Stimulated activated CD4-positive, alpha-beta T cell treated with anti-CD3 and anti-CD28 coated beads, Interleukin-2, amount 100 ng/mL, for 48 hours (primary cell): Measurements from ENCODE around the gene GOLGA6L9.
"Not testable (repeated sequence)": the region's sequence is repeated elsewhere in the genome, so short reads cannot be mapped to it uniquely, and the experiment has no call there.

Experiments
- DNase-seq, 2 donors: peaks; one replicate each; pipeline ENCODE4 v3.0.0-alpha.2; 2020

The GOLGA6L9 gene, protein sequence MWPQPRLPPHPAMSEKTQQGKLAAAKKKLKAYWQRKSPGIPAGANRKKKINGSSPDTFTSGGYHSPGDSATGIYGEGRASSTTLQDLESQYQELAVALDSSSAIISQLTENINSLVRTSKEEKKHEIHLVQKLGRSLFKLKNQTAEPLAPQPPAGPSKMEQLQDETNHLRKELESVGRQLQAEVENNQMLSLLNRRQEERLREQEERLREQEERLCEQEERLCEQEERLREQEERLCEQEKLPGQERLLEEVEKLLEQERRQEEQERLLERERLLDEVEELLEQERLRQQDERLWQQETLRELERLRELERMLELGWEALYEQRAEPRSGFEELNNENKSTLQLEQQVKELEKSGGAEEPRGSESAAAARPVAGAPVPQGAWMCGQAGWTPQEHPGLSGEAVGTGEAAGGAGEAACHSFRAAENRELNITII

DNA sequence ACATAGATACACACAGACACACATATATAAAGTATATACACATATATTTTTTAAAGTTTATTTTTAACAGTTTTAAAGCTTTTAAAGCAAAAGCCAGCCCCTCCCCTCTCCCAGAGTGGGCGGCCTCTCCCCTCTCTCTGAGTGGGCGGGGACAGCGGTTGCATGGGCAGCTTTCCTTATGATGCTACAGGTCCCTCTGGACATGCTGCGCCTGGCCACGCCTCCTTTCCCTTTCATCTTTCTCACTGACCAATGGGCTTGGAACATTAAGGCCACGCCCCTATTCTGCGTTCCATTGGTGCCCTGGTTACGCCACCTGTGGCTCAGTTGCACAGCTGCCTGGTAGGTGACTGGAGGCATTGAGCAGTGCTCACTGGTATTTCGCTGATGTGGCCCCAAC, at the start of gene GOLGA6L9:
GOLGA6L9 (plus strand) TSS at position 124 of the 400 bp plus-strand sequence; CDS start at position 388, 264 bp downstream.
- DNase-seq = not testable (repeated sequence)

DNA sequence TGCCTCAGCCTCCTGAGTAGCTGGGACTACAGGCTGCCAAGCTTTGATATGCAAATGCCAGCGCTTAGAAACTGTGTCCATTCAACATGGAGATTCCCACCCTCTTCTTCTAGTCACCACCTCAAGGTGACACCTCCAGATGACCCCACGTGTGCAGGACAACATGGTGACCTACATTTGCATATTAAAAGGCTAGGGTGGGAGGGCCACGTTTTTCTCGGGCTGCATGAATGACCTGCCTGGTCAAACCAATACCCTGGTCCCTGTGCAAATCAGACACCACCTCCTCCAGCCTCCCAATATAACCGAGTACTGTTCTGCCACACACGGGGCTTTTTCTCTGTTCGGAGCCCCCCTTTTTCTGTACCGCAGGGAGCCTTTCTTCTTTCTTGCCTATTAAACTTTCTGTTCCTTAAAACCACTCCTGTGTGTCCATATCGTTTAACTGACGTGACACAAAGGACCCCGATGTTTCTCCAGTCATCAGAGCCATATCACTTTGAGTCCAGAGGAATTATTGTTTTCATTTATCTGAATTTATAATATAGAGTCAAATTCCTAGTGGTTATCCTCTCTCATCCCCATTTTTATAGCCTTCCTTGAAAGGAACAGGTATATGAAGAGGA, 48.2 kb upstream of the GOLGA6L9 start:
- DNase-seq = not testable (repeated sequence)

DNA sequence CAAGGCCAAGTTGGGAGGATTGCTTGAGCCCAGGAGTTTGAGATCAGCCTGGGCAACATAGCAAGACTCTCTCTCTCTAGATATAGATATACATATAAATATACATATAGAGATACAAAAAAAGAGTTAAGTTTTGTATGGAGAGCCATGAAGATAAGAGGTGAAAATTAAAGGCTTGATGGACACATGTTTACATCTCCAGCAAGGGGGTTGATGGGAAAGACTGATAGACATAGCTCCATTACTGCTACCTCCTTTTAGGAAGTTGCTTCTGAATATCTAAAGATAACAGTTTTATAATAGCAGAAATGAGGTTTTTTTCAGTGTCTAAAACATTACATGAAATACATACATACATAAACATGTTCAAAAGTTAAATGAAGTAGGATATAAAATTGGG, 42.4 kb upstream of the GOLGA6L9 start:
- not testable (repeated sequence) for DNase-seq

DNA sequence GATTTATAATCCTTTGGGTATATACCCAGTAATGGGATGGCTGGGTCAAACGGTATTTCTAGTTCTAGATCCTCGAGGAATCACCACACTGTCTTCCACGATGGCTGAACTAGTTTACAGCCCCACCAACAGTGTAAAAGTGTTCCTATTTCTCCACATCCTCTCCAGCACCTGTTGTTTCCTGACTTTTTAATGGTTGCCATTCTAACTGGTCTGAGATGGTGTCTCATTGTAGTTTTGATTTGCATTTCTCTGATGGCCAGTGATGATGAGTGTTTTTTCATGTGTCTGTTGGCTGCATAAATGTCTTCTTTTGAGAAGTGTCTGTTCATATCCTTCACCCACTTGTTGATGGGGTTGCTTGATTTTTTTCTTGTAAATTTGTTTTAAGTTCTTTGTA, 39.5 kb upstream of the GOLGA6L9 start:
- not testable (repeated sequence) for DNase-seq

DNA sequence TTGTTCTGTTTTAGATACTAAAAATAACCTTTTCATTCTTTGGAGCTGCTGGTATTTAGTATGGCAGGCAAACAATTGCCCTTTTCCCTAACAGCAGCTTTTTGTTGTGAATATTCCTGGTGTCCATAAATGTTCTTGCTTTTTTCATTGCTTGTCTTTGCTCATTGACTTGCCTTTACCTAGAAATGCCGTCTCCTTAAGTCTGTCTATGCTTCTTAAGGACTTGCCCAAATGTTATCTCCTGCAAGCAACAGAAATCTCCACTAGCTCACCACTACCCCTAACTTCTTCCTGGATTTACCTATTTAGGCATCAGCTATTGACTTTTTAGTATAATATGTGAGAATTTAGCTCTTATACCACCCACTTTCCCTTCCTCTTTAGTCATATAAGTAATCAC, 37.5 kb upstream of the GOLGA6L9 start:
- DNase-seq = not testable (repeated sequence)

DNA sequence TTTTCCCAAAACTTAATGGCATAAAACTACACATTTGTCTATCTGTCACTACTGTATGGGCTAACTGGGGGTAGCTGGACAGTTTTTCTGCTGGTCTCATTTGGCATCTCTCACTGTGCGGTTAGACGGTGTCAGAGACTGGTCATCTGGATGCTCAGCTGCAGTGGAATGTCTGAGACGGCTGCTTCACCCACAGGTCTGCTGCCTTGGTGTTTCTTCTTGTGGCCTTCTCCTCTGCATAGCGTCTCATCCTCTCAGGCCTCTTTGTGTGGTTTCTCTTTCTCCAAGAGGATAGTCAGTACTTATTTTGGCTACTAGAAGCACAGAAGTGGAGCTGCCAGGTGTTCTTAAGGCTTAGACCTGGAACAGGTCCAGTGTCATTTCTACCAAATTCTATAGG, 35.9 kb upstream of the GOLGA6L9 start:
- DNase-seq = no peak

DNA sequence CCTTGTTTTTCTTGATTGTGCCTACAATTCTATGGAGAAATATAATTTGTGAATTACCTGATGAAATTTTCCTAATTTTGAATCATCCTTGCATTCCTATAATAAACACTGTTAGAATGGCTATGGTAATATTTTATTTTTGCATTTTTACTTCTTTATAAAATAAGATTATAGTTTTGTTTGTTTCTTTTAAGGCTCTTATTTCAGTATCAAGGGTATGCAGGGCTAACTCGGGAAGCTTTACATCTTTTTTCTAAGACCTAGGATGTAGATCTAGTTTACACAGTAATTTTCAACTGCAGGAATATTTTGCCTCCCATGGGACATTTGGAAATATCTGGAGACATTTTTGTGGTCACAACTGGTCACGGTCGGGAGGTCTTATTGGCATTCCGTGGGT, 33.8 kb upstream of the GOLGA6L9 start:
- DNase-seq = not testable (repeated sequence)

DNA sequence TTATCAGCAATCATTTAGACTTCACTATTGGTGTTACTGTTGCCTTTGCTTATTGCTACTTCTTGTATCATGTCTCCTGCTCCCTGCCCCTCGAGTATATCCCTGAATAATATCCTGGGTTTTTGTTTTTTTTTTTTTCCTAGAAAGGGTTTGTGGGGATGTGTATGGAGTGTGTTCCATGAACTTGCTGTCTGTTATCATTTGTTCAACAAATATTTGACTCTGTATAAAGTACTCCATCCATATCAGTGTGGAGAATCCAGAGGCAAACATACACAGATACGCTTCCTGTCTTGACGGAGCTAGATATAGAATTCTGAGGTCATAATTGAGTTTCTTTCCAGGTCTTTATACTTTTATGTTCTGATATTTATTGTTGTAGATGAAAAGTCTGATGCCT, 31.8 kb upstream of the GOLGA6L9 start:
- no peak for DNase-seq

DNA sequence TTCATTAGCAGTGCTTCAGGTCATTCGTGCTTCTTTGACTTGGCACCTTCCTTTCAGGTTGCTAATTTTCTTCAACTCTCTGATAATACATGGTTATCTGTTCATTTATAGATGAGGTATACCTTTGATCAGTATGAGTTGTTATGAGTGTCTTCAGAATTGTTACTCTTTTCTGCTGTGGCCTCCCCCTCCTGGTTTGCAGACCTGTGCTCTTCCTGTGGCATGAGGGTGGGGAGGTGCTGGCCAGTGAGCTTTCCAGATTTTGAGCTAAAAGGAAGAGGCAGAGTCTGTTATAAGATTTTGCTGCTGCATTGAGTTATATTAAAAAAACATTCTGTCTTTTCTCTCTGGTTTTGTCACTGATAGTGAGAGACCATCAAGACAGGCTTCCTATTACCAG, 30.8 kb upstream of the GOLGA6L9 start:
- no peak for DNase-seq

DNA sequence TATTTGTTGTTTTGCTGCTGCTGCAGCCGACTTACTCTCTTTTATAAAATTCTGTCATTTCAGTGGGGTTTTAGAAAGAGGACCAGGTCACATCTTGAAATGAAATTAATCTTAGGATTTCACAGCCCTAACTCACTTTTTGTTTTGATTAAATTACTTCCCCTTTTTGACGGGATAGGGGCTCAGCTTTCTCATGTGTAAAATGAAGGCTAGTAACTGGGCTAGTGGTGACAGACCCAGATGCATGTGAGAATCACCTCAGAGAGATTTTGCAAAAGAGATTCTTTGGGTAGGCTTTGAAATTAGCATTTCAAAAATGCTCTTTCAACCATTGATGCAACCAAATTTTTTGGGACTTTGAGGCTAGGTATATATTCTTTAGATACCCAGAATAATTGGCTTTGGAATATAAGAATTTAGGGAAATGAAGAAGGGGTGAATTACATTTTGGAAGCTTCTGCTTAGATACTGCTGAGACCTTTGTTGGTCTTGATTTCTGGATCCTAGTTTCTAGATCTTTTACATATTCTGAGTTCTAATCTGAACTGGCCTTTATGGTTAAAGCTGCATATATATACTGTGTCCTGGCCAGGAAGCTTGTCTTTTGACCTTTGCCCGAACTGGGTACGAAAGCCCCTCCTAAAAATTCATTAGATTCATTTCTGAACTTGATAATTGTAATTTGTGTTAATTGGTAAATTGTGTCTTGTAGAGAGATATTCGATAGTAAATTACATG, 30.1 kb upstream of the GOLGA6L9 start:
- not testable (repeated sequence) for DNase-seq

DNA sequence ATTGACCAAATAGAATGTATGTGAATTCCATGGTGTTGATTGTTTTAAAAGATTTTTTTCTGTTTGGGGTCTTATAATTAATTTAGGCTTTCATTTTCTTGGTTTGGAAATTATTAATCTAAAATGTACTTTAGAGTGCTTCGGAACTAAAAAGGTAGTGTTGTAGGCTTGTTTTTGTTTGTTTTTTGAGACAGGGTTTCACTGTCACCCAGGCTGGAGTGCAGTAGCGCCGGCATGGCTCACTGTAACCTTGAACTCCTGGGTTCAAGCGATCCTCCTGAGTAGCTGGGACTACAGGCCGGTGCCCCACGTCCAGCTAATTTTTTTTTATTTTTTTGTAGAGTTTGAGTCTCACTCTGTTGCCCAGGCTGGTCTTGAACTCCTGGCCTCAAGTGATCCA, 27.7 kb upstream of the GOLGA6L9 start:
- DNase-seq = not testable (repeated sequence)

DNA sequence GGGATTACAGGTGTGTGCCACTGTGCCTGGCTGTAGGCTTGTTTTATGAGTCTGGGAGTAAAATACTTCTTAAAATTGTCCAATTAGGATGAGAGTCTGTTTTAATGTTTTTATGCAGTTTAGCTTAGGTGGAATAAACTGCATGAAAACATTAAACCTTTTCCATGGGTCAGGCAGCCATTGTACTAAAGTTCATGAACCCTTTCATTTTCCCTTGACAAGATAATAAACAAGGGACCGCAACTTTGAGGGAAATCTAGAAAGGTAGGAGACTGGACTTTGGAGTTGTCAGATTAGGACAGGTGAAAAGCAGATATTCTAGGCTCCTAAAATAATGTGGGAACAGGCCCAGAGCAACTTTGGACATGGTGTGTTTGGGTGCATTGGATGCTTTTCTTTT, 27.3 kb upstream of the GOLGA6L9 start:
- DNase-seq = not testable (repeated sequence)

DNA sequence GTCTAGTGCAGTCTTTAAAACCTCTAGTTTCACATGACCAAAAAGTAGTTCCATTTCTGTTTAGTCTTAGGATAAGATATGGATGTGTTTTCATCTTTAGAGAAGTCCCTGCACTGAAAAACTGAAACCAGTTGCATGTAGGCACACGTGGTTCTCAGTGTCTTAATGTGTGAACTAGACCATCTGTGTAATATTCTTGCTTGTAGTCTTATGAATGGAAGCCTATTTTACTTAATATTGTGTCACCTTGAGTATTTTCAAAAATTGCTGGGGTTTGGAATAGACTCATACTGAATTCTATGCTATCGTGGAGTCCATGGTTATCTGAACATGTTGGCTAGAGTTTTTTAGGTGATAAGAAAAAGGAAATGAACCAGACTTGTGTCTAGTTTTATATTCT, 23.4 kb upstream of the GOLGA6L9 start:
- DNase-seq = not testable (repeated sequence)

DNA sequence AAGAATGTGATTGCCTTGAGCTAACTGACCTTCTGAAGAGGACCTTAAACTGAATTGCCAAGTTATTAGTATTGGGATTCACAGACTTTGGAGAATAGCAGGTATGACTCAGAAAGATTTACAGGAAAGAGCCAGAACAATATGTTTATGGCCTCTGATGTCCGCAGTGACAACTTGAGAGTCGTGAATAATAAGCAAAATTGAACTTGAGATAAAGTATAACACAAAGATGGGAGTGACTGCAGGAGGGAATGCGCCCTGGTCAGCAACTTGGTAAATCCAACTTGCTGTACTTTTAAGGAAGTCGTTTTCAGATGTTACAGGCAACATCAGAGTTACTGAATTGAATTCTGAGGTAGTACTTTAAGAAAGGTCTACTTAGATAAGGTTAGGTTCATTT, 19.3 kb upstream of the GOLGA6L9 start:
- not testable (repeated sequence) for DNase-seq

DNA sequence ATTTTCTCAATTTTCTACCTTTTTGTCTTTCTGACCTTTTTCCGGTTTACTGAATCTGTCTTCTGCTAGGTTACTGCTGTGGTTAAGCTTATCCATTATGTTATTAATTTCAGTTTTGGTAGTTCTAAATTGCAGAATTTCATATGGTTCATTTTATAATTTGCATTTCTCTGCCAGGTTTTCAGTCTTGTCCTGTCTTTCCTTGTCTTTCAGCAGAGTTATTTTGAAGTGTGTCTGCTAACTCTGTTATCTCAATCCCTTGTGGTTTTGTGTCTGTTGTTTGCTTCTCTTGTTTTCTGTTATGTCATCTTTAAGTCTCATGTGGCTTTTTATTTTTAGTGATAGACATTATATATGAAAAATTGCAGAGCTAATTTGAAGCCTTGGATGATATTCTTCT, 18.0 kb upstream of the GOLGA6L9 start:
- not testable (repeated sequence) for DNase-seq

DNA sequence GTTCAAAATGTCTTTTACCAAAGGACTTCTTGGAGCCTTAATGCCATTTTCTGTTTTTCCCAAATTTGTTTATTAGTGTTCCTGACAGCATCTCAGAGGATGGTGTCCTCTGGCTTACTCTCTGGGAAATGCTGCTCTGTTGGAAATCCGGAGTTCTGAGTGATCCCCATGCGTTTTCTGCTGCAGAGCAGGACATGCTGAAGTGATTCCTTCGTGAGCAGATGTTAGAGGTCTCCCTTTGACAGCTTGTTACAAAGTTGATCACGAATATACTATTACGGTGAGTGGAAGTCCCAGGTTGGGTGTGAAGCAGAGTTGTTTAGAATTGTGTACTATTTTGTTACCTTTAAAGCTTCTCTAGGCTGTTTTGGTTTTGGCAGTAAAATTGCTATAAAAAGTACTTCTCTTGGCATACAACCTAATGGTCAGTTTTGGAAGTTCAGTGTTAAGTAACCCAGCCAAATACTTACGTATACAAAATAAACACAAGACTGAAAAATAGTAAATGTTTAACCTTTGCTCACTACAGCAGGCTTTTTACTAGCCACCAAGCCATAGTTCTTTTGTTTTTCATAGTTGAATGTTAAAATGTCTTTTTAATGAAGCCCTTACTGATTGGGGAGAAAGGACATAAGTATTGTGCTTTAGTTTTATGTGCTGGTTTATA, 15.0 kb upstream of the GOLGA6L9 start:
- DNase-seq = not testable (repeated sequence)

DNA sequence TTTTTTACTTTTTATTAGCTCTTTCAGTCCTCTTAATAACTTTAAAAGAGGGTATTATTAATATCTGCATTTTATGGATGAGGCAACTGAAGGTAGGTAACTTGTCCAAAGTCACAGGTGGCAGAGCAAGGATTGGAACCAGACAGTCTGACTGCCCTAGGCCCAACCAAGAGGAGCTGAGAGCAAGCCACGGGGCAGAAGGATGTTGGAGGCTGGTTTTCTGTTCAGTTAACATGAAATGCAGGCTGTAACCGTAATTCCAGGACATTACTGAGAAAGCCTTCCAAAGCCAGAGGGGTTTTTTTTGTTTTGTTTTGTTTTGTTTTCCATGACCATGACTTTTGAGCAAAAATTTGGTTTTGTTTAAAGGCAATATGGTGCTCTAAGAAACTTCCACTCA, 9.1 kb upstream of the GOLGA6L9 start:
- DNase-seq = not testable (repeated sequence)

DNA sequence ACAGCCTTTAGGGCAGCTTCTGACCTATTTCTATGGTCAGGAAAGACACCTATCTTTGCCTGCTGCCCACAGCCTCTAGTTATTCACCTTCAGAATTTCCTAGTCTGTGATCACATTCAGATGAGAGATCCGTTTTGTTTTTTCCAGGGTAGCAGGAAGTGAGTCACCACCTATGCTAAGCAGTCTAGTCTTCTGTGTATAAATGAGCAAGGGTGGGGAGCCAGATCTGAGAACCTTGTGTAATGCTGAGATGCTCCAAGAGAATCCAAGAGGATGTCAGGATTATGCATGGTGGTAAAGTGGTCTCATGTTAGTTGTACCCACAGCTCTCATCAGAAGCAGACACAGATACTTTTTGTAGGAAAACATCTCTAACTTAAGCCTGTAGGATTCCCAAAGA, 8.7 kb upstream of the GOLGA6L9 start:
- not testable (repeated sequence) for DNase-seq

DNA sequence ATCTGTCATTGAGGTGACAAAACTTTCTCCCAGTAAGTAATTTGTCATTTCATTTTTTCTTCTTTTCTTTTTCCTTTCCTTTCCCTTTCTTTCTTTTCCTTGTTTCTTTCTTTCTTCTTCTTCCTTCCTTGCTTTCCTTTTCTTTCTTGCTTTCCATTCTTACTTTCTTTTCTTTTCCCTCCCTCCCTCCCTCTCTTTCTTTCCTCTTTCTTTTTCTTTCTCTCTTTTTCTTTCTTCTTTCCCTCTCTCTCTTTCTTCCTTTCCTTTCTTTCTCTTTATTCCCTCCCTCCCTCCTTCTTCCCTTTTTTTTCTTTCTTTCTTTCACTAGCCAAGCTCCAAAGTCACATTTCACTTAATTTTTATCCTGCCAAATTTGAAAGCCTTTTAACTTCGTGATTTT, 2.5 kb upstream of the GOLGA6L9 start:
- DNase-seq = not testable (repeated sequence)

DNA sequence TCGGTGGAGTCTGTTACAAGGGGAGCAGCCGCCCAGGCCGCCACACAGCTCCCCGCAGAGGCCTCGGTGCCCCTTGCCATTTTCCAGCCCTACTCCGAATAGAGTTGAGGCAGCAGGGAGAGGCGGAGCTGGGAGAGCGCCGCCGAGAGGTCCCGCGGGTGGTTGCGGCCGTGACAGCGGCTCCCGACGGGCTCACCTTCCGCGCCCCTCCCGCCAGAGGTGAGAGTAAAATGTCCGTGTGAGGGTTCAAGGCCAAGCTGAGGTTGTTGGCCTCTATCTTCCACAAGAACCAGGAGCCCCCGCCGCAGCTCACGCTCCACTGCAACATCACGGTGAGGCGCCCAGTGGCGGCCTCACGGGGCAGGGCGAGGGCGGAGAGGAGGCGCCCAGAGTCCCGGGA, 15.8 kb downstream of the GOLGA6L9 start:
- DNase-seq = peak; percentile 10 to 19

DNA sequence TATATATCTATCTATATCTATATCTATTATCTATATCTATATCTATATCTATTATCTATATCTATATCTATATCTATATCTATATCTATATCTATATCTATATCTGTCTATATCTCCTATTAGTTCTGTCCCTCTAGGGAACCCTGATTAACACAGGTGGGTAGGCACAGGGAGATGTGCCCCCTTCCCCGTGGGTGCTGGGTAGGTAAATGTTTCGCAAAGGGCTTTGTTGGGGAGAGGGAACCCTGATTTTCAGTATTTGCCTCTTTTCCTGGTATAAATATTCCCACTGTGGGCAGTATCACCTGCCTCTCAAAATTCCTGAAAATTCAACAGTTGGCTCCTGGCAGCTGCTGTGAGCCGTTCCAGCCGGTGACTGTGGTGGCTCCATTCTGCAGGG, 27.7 kb downstream of the GOLGA6L9 start:
- DNase-seq = not testable (repeated sequence)

DNA sequence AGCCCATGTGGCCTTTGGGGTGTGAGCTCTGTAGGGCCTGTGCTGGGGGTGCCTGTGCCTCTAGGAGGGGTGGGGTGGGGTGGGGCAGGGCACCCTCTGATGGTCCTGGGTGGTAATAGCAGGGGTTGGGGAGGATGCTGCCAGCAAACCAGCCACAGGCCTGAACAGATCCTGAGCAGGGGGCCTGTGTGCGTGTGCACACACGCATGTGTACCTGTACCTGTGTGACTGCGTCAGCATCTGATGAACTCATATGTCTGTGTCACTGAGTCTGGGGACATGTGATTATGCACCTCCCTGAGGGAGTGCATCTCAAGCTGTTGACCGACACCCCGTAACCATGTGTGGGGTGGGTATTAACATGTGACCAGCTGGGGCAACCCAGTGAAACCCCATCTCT, 36.0 kb downstream of the GOLGA6L9 start:
- DNase-seq = not testable (repeated sequence)

DNA sequence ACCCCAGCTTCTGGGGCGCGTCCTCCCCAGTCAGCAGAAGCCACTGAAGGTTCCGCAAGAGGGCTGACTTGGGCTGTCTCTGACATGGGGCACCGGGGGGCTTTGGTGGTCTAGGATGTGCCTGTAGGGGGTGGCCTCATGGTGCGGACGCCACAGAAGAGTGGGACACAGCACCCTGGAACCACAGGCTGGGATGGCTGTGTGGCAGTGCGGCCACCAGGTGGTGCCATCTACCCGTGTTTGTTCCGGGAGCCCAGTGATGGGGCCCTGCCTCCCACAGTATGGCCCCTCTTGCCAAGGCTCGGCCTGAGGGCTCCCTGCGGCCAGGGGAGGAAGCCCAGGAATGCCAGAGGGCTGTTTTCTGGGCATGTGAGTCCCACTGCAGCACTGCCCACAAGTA, 38.6 kb downstream of the GOLGA6L9 start:
- peak in 1 of 2 donors; percentile 9 for DNase-seq
